Measurements from ENCODE around the gene KIF24.

DNA sequence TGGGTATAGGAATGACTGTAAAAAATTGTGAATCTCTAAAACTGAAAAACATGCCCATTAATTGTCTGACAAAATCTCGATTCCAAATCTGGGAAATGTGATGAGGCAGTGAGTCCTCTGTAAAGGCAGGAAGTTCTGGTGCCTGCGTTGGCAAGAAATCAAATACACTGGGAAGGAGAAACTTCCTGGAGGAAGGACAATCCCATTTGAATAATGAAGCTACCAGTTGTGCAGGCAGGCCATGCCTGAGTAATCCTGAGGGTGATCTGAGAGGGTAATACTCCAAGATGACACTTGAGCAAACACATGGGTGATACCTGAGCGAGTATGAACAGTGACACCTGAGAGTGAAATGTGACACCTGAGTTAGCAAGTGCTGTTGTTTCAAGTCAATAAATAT is 49.7 kb downstream of the KIF24 start:
- TF ChIP-seq, protein P1, sequence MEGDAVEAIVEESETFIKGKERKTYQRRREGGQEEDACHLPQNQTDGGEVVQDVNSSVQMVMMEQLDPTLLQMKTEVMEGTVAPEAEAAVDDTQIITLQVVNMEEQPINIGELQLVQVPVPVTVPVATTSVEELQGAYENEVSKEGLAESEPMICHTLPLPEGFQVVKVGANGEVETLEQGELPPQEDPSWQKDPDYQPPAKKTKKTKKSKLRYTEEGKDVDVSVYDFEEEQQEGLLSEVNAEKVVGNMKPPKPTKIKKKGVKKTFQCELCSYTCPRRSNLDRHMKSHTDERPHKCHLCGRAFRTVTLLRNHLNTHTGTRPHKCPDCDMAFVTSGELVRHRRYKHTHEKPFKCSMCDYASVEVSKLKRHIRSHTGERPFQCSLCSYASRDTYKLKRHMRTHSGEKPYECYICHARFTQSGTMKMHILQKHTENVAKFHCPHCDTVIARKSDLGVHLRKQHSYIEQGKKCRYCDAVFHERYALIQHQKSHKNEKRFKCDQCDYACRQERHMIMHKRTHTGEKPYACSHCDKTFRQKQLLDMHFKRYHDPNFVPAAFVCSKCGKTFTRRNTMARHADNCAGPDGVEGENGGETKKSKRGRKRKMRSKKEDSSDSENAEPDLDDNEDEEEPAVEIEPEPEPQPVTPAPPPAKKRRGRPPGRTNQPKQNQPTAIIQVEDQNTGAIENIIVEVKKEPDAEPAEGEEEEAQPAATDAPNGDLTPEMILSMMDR (IDR thresholded peaks at IDR 0.05): no peak
- TF ChIP-seq POLR2AphosphoS5 (IDR thresholded peaks at IDR 0.05) (no peak), POLR2A (IDR thresholded peaks at IDR 0.05) (no peak)
